ENCODE measurements around the gene KIF1B.
A peak's percentile ranks its signal among the peaks of the same experiment; 100 is the strongest.
"Not testable (repeated sequence)": the region's sequence is repeated elsewhere in the genome, so short reads cannot be mapped to it uniquely, and the experiment has no call there.

The KIF1B gene

DNA sequence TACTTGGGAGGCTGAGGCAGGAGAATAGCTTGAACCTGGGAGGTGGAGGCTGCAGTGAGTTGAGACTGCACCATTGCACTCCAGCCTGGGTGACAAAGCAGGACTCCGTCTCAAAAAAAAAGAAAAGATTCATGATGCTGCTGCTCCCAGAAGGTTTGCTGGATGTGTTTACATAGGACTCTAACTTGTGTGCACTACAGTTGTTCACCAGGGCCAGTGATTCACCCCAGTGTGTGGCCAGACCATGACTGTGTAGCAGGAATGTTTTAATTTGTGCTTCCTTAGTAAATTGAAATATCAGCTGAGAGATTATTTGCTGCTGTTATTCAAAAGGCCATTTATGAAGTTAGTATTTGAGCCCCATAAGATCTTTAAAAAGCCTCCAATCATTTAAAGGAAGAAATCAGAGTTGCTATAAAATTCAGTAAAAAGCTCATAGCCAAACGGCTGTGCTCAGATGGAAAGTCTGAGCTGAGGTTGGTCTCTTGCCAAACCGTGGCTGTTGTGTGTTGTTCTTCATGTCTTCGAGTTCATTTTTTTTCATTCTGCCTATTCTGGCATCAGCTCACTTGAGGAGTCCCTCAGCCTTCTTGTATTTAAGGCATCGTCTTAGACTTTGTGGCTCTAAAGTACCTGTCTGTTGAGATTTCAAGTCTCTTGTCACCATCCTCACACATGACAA lies 170.4 kb downstream of the KIF1B start:
- DNase-seq: peak in 10 of 56 donors; percentile 2 to 29 (median 8)

DNA sequence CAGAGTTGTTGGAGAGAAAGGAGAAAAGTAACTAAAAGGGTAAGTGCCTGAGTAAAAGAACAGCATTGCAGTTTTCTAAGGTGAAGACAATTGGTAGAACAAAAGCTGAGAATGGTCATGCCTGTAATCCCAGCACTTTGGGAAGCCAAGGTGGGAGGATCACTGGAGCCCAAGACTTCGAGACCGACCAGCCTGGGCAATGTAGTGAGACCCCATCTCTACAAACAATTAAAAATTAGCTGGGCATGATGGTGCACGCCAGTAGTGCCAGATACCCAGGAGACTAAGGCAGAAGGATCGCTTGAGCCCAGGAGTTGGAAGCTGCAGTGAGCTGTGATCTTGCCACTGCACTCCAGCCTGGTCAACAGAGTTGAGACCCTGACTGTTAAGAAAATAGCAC lies 173.3 kb downstream of the KIF1B start:
- no peak for DNase-seq

DNA sequence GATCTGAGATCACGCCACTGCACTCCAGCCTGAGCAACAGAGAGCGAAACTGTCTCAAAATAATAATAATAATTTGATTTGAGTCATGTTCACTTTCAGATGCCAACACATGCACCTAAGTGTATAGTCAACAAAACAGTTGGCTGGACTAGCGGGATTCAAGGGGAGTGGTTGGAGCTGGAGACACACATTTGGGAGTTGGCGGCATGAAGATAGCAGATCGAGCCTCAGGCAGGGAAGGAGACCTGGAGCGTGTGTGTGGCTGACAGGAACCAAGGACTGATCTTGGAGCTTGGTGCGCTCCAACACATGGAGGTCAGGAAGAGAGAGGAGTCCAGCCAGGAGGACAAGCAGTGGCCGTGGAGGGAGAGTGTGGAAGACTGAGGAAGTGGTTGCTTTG lies 173.8 kb downstream of the KIF1B start:
- no peak for DNase-seq

DNA sequence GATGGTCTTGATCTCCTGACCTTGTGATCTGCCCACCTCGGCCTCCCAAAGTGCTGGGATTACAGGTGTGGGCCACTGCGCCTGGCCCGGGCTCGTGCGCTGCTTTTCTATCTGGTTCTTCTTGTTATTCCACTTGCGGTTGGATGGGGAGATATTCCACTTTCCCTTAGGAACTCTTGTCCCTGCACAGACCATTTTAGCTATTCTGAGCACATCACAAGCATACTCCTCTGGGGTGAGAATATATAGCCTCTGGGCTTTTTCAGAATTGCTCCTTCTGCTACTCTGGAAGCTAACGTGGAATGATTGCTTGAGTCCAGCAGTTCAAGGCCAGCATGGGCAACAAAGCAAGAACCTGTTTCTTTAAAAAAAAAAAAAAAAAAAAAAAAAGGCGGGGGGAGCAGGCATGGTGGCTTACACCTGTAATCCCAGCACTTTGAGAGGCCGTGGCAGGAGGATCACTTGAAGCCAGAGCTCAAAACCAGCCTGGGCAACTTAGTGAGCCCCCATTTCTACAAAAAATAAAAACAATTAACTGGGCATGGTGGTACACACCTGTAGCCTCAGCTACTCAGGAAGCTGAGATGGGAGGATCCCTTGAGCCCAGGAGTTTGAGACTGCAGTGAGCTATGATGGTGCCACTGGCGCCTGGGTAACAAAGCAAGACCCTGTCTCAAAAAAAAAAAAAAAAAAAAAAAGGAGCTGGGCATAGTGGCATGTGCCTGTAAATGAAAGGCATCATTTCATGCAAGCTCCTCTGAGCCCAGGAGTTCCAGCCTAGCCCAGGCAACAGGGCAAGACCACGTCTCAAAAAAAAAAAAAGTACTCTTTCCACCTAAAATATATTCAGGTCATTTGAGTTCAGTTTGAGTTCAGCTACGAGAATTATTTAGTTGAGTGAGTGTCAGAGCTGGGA lies 176.6 kb downstream of the KIF1B start:
- no peak for DNase-seq

DNA sequence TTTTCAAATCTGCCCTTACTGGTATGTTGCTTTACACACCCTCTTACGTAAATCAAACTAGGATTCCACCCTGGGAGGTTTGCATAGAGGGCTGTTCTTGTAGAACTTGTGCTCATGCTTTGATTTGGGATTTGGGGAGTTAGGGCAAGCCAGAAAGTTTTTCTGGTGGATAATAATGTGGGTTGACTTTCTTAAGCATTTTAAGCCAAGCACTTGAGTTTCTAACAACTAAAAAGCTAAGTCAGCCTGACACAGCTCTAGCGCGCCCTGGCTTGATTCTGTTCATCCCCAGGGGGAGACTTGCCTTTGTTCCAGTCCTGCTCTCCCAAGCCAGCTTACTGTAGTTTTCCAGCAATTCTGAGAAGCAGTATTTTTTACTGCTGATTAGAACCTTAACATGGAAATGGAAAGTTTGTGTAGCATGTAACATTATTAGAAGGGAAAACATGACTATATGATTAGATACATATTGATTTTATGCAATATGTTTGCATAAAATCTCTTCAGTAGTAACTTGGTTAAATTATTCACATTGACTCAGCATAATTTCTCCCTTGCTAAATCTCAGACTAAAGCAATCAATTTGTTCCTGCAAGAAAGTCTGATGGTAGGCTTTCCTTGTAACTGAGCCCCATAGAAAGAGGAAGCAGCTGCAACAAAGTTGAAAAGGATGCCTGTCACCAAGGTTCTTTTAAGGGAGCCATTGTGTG lies 177.5 kb downstream of the KIF1B start:
- DNase-seq: peak in 14 of 56 donors; percentile 1 to 42 (median 8)

DNA sequence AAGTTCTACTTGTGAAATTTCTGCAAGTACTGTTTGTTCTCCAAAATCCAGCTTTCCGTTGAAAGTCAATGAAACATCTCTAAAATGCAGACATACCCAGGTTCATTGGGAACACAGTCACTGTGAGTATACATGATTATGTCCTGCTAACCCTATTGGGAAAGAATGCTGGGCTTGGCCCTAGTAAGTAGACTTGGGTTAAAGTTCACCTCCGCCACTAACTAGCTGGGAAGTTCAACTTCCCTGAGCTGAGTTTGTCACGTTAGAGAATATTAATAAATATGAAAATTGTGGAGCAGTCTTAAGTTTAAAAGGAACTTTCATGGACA lies 178.0 kb downstream of the KIF1B start:
- no peak for DNase-seq

DNA sequence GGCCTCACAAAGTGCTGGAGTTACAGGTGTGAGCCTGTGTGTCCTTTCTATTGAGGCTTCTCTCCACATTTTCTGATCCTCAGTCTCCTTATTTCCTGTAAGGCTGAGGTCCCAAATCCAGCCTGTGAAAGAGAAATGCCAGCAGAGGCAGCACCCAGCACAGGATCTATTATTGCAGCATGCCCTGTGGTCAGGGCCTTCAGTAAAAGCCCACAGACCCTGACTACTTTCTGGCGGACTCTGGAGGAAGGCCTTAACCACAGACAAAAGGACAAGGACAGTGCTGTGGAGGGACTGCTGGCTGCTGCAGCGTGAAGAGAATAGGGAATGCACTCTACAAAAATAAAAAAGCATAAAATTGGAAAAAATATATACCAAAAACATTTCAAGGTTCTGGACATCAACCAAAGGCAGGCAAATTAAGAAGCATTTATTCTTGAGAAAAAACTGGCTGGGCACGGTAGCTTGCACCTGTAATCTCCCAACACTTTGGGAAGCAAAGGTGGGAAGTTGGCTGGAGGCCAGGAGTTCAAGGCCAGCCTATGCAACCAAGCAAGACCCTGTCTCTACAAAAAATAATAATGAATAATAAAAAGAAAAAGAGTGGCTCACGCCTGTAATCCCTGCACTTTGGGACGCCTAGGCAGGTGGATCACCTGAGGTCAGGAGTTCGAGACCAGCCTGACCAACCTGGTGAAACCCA lies 179.1 kb downstream of the KIF1B start:
- no peak for DNase-seq

DNA sequence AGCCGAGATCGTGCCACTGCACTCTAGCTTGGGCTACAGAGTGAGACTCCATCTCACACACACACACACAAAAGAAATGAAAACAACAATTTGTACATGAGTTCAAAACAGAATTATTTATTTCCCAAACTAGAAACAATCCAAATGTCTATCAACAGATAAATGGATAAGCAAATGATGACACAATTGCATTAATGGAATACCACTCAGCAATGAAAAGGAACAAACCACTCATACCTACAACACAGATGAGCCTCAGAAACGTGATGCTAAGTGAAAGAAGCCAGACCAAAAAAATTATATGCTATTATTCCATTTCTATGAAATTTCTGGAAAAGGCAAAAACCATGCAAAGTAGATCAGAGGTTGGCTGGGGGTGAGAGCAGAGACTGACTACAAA lies 186.5 kb downstream of the KIF1B start:
- no peak for DNase-seq

DNA sequence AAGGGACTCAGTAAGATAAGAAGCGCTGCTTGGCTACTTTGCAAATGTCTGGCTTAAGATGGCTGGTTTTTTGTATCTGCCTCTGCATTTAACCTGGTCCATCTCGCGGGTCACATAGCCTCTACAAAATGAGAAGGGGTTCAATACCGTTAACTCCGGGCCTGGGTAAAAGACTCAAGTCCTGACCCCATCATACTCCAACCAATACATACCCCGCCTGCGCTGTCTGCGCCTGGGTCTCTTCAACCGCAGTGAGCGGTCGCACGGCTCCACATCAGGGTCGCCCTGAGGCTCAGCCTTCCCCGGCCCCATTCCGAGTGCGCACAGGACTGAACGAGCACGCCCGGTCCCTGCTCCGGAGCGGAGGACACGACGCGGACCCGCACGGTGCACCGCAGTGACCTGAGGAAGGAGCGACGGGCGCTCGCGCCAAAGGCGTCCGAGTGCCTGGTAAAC lies 187.9 kb downstream of the KIF1B start:
- no peak for DNase-seq

DNA sequence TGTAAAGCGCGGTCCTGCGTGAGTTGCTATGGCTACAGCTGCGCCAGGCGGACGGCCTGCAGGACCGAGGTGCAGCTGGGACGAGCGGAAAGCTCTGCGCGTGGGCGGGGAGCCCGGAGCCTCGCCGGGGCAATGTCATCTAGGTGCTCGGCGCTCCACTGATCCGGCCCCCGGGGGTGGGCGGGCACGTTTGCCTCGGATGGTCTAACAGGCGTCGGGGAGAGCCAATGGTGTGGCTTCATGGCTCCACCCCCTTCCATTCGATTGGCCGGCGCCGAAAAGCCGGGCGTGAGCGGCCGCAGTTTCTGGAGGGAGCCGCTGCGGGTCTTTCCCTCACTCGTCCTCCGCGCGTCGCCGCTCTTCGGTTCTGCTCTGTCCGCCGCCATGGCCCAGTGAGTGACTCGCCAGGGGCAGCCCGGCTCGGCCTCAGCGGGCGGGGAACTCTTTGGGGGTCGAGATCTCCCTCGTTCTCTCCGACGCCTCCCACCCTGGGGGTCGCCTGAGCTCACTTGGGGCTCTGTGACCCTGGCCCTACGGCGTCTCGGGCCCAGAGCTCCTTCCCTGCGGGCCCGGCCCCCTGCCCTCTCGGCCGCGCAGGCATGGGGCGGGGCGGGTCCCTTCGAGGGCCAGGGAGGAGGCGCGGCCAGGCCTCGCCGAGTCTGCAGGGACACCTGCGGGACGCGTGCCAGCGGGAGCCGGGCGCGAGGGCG lies 188.5 kb downstream of the KIF1B start, which contains the start of gene PGD:
PGD (plus strand) TSS at position 331 of the 710 bp plus-strand sequence; CDS start at position 385, 54 bp downstream.
- peak; percentile 76 to 99 (median 96) for DNase-seq

DNA sequence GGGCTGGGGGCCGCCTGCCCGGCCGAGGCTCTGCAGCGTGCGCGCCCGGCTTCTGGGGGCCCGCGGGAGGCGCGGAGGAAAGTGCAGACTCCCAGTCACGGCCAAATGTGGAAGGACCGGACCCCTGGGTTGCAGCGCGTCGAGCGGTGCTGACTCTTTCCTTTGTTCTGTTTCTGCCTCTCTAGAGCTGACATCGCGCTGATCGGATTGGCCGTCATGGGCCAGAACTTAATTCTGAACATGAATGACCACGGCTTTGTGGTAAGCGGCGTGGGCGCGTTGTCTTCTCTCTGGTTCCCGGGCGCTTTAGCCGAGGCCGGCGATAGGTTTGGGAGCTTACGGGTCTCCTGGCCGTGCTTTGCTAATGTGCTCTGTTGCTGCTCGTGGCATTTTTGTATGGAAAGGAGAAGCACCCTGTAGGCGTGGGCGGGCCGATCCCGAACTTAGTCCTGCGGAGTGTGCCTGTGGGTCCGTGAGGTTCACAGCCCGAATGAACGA lies 189.1 kb downstream of the KIF1B start:
- peak in 21 of 56 donors; percentile 9 to 64 (median 29) for DNase-seq

DNA sequence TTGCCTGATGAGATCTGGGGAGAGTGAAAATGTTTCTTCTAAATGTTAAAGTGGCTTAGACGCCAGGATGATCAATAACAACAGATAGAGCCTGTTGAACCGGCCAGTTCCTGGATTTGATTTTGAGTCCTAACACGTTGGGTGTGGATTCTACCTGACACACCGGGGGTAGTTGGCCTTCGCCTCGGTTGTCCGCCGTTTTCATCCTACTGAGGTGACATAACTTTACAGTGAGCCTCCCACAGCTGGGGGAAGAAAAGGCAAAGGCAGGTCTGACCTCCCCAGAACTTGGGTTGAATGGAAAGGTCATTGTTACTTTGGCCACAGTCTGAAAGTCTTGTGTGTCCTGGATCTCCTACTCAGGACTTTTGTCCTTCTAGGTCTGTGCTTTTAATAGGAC lies 189.6 kb downstream of the KIF1B start:
- DNase-seq: no peak

DNA sequence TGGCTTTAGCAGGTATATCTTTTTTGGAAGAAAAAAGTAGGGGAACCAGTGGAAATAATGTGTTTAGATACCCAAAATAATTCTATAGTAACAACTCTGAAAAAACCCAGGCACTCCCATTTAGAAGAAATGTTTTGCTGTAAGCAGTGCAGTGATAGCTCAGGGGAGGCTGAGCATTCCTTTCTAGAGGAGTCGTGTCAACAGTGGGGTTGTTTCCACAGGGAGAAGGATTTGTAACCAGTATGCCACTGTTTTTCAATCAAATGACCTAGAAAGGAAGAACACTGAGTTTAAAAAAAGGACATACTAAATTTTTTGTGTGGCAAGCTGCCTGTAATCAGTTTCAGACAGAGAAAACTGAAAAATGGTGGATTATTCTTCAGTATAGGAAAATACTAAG lies 190.9 kb downstream of the KIF1B start:
- DNase-seq: no peak

DNA sequence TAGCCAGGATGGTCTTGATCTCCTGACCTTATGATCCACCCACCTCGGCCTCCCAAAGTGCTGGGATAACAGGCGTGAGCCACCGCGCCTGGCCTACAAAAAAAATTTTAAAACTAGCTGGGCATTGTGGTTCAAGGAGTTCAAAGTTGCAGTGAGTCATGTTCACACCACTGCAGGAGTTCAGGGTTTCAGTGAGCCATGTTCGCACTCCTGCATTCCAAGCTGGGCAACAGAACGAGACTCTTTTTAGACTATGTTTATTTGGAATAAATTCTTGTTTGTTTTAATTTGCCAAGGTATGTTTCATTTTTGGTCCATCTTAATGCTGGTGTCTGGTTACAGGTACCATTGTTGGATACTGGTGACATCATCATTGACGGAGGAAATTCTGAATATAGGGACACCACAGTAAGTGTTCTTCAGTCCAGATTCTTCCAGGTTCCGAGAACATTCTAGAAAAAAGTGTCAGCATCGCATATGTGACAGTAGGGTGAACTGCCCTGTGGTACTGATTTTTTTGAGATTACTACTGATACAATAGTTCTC lies 192.4 kb downstream of the KIF1B start:
- no peak for DNase-seq

DNA sequence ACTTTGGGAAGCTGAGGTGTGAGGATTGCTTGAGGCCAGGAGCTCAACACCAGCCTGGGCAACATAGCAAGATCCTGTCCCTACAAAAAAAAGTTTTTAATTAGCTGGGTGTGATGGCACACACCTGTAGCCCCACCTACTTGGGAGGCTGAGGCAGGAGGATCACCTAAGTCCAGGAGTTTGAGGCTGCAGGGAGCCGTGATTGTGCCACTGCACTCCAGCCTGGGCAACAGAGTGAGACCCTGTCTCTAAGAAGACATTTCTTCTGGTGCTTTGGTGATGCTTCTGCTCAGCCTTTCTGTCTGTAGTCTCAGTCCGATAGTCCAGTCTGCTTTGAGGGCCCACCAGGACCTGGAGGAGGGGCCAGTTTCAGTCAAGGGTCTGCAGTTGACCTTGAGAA lies 196.8 kb downstream of the KIF1B start:
- DNase-seq: no peak

DNA sequence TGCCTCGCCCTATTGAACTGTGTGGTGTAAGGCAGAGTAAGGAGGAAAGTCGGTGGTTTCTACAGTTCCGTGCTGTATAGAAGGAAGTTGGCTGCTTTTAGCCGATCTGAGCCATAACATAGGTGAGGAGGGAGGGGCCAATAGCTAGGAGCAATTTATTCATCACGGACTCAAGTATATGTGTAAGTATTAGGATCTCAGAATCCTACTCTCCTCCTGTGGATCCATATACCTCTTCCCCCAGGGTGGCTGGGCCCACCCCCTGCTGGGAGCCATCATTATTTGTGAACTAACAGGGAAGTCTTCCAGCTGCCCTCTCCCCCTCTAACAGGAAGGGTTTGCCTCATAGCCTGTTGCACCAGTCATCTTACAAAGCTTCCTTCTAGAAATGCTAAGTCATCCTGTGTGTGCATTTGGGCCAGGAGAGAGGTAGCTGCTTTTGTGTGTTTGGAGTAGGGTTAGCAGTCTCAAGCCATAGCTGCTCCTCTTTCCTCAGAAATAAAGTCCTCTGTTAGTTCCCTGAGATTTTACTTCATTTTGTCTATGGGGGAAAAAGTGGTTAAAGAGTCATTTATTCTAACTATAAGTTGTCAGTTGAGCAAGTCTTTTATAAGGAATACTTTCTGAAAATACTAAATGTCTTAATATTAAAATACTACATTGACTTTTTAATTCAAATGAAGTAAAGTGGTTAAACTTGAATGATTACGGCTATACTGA lies 205.0 kb downstream of the KIF1B start:
- DNase-seq: peak in 3 of 56 donors; percentile 2 to 7 (median 2)

DNA sequence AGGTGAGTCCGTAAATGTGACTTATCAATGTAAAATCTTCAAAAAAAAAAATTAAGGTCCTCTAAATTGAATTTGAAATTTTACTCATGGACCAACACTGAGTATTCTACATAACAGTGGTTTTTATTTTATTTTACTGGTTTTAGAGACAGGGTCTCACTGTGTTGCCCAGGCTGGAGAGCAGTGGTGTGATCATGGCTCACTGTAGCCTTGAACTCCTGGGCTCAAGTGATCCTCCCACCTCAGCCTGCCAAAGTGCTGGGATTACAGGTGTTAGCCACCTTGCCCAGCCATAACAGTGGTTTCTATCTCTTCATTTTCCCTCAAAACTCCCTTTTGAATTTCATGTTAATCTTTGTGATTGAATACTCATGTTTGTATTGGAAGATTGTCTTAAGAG lies 205.6 kb downstream of the KIF1B start:
- DNase-seq: not testable (repeated sequence)

DNA sequence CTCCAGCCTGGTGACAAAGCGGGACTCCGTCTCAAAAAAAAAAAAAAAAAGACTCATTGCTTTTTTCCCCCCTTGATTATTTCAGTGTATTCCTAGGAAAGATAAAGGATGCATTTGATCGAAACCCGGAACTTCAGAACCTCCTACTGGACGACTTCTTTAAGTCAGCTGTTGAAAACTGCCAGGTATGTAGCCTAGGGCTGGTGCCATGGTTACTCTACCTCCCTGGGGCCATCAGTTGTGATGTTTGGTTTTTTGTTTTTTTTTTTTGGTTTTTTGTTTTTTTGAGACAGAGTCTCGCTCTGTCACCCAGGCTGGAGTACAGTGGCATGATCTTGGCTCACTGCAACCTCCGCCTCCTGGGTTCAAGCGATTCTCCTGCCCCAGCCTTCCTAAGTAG lies 208.4 kb downstream of the KIF1B start:
- DNase-seq: not testable (repeated sequence)

DNA sequence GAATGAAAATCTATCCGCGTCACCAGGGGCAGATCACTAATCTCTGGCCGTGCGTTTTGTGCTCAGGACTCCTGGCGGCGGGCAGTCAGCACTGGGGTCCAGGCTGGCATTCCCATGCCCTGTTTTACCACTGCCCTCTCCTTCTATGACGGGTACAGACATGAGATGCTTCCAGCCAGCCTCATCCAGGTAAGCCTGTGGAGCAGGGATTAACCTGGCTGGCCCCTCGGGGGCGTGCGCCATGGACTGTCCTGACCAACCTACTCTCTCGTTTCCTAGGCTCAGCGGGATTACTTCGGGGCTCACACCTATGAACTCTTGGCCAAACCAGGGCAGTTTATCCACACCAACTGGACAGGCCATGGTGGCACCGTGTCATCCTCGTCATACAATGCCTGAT lies 209.0 kb downstream of the KIF1B start:
- DNase-seq: no peak
